ENCODE measurements around the gene SCYGR1. TPM values are rescaled to one million over a fixed set of nuclear protein-coding genes. Genes with fewer than 3 reads are reported as not detected.

Gene SCYGR1
- polyA plus RNA-seq, 1 donor from 2014 or later: not detected

DNA sequence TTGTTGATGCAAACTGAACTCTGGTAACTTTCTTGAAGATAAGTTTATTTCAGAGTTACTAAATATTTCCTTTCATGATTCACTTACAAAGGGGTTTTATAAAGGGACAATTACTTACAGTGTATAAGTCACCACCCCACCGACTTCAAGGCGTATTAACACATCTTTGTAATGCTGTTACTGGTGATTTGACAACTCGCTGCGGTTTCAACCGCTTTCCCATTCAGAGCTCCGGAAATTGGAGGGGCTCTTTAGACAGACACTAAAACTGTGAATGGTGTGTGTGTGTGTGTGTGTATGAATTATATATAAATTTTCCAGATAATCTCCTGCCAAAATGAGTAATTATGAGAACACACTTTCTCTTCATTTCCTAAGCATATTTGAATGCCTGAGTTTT lies 13.6 kb downstream of the SCYGR1 start:
- no peaks in the 10 kb centered on the region for H3K27me3 ChIP-seq (ENCODE audit: insufficient read depth, low read depth, low read length)
- no peaks in the 10 kb centered on the region for H3K36me3 ChIP-seq (ENCODE audit: insufficient read depth, low read length)
- no peaks in the 10 kb centered on the region for H3K9me3 ChIP-seq (ENCODE audit: low read length)
- H3K79me2 ChIP-seq (replicated peaks; ENCODE audit: insufficient read depth, low read length): no peaks in the 10 kb centered on the region
- no peak overlapping the region for H3K4me2 ChIP-seq (ENCODE audit: low read length)
- no peak overlapping the region for H2AFZ ChIP-seq (ENCODE audit: low read depth, low read length)
- no peaks in the 10 kb centered on the region for H3K9me2 ChIP-seq (ENCODE audit: insufficient read depth, low read length)
- H3F3A ChIP-seq (ENCODE audit: insufficient read depth, low read length, poor library complexity, severe bottlenecking): no peaks in the 10 kb centered on the region
- H3K27ac ChIP-seq (ENCODE audit: low read length): no peak overlapping the region
- H3K4me3 ChIP-seq (ENCODE audit: low read length): no peak overlapping the region
- no peak overlapping the region for H3K9ac ChIP-seq (ENCODE audit: low read length)
- TF ChIP-seq EP300 (conservative IDR thresholded peaks at IDR 0.05; ENCODE audit: poor library complexity, severe bottlenecking): no peak
- no peak for TF ChIP-seq MXI1 (conservative IDR thresholded peaks at IDR 0.05; ENCODE audit: poor library complexity, severe bottlenecking)
- no peak for TF ChIP-seq TAF1 (IDR thresholded peaks at IDR 0.05; ENCODE audit: low read depth)
- no peak for TF ChIP-seq SMC3 (conservative IDR thresholded peaks at IDR 0.05; ENCODE audit: poor library complexity)
- no peak for TF ChIP-seq RAD21 (conservative IDR thresholded peaks at IDR 0.05)
- no peak for TF ChIP-seq POLR2AphosphoS5 (IDR thresholded peaks at IDR 0.05)
- TF ChIP-seq CTCF (IDR thresholded peaks at IDR 0.05; ENCODE audit: poor library complexity, severe bottlenecking): no peak
- TF ChIP-seq REST (IDR thresholded peaks at IDR 0.05; ENCODE audit: borderline replicate concordance): no peak
- TF ChIP-seq EZH2 (IDR thresholded peaks at IDR 0.05; ENCODE audit: borderline replicate concordance, insufficient read depth, low read length, poor library complexity, severe bottlenecking): no peak
- H4K20me1 ChIP-seq (ENCODE audit: insufficient read depth): no peaks in the 10 kb centered on the region

GRCh38 chr2:227373389-227373788 lies 14.4 kb downstream of the SCYGR1 start:
- Histone ChIP-seq H3K27me3 (ENCODE audit: insufficient read depth, low read depth, low read length) (no peaks in the 10 kb centered on the region), H3K4me2 (ENCODE audit: low read length) (no peak overlapping the region), H3K27ac (ENCODE audit: low read length) (no peak overlapping the region), H3K9me2 (ENCODE audit: insufficient read depth, low read length) (no peaks in the 10 kb centered on the region), H2AFZ (ENCODE audit: low read depth, low read length) (no peak overlapping the region), H3K36me3 (ENCODE audit: insufficient read depth, low read length) (no peaks in the 10 kb centered on the region), H3K79me2 (replicated peaks; ENCODE audit: insufficient read depth, low read length) (no peaks in the 10 kb centered on the region), H3F3A (ENCODE audit: insufficient read depth, low read length, poor library complexity, severe bottlenecking) (no peaks in the 10 kb centered on the region), H3K9me3 (ENCODE audit: low read length) (no peaks in the 10 kb centered on the region), H4K20me1 (ENCODE audit: insufficient read depth) (no peaks in the 10 kb centered on the region), H3K4me3 (ENCODE audit: low read length) (no peak overlapping the region), H3K9ac (ENCODE audit: low read length) (no peak overlapping the region)
- TF ChIP-seq MXI1 (conservative IDR thresholded peaks at IDR 0.05; ENCODE audit: poor library complexity, severe bottlenecking): no peak
- TF ChIP-seq EP300 (conservative IDR thresholded peaks at IDR 0.05; ENCODE audit: poor library complexity, severe bottlenecking): no peak
- no peak for TF ChIP-seq REST (IDR thresholded peaks at IDR 0.05; ENCODE audit: borderline replicate concordance)
- TF ChIP-seq TAF1 (IDR thresholded peaks at IDR 0.05; ENCODE audit: low read depth): no peak
- no peak for TF ChIP-seq CTCF (IDR thresholded peaks at IDR 0.05; ENCODE audit: poor library complexity, severe bottlenecking)
